SH-SY5Y (cell line): ENCODE results near the gene GPX1.

Source experiments
- GATA2 ChIP-seq: IDR thresholded peaks from 2 replicates; pipeline ENCODE4 v1.6.1; 2011; ENCODE audit warnings: mild to moderate bottlenecking, low read depth, low read length
- GATA3 ChIP-seq: IDR thresholded peaks from 2 replicates; pipeline ENCODE4 v1.6.1; 2011; ENCODE audit warnings: low read depth, mild to moderate bottlenecking, low read length, moderate library complexity

- no peak for TF ChIP-seq GATA2
- TF ChIP-seq GATA3, result no peak
These were observed 30.2 kb upstream of the GPX1 start for GRCh38 chr3:49388289-49388820.
